H1 (cell line): Measurements from ENCODE around the gene SP8. TPM values are rescaled to one million over a fixed set of nuclear protein-coding genes. Genes with fewer than 3 reads are reported as not detected.

Experiments
- CTCF ChIA-PET: fragments of 300-600 bp; sonication (Branson Sonifier 250); formaldehyde crosslinking; loops from one replicate; lab custom pipeline; 2021; ENCODE audit not compliant: partially characterized antibody; lab: Charles Lee
- POLR2A ChIA-PET: fragments of 300-600 bp; sonication (Branson Sonifier 250); formaldehyde crosslinking; loops from one replicate; lab custom pipeline; 2021; ENCODE audit warnings: inconsistent platforms; ENCODE audit not compliant: partially characterized antibody; lab: Charles Lee
- DNase-seq, 2 experiments: peaks; one replicate each; pipeline versions ENCODE4 v3.0.0 to v3.0.0-alpha.2; 2010 to 2022; ENCODE audit warnings: low spot score in 2 of 2, low read depth in 1 of 2, mixed read lengths in 1 of 2
- FAIRE-seq: peaks from 2 replicates; lab custom pipeline; 2011; peaks lifted over from hg19 to GRCh38; lab: Jason Lieb, UNC
- H2AFZ ChIP-seq: 2 replicates; pipeline ENCODE4 v1.8.1; 2012; ENCODE audit warnings: low read length, inconsistent platforms
- H2AK5ac ChIP-seq: 2 replicates; pipeline ENCODE4 v1.6.1; 2013; ENCODE audit warnings: low read depth, low read length
- H2BK120ac ChIP-seq: replicated peaks from 2 replicates; pipeline ENCODE3; 2013; ENCODE audit warnings: low read depth, low read length, inconsistent platforms
- H2BK12ac ChIP-seq: 2 replicates; pipeline ENCODE4 v1.6.1; 2013; ENCODE audit warnings: low read depth, low read length
- H2BK15ac ChIP-seq: 2 replicates; pipeline ENCODE4 v1.6.1; 2013; ENCODE audit warnings: low read length
- H2BK20ac ChIP-seq: 2 replicates; pipeline ENCODE4 v1.6.1; 2013; ENCODE audit warnings: low read length
- H2BK5ac ChIP-seq: 2 replicates; pipeline ENCODE4 v1.6.1; 2013; ENCODE audit warnings: low read depth, low read length
- H3K14ac ChIP-seq: 2 replicates; pipeline ENCODE4 v1.6.1; 2013; ENCODE audit warnings: inconsistent platforms; ENCODE audit not compliant: insufficient read length
- H3K18ac ChIP-seq: 2 replicates; pipeline ENCODE4 v1.6.1; 2013; ENCODE audit warnings: low read length; ENCODE audit errors: extremely low read depth
- H3K23ac ChIP-seq: 2 replicates; pipeline ENCODE4 v1.6.1; 2013; ENCODE audit warnings: inconsistent platforms; ENCODE audit not compliant: insufficient read length
- H3K23me2 ChIP-seq: 2 replicates; pipeline ENCODE4 v1.6.1; 2013; ENCODE audit warnings: low read depth, low read length
- H3K27ac ChIP-seq: 2 replicates; pipeline ENCODE4 v1.6.1; 2011; ENCODE audit warnings: low read depth, low read length, inconsistent platforms
- H3K27me3 ChIP-seq, 4 experiments: replicated peaks in 1 of 4; 1 replicate in 1 of 4; 2 replicates in 3 of 4; pipeline versions ENCODE4 v1.6.1 to v1.8.1; 2011 to 2013; ENCODE audit warnings: low read length in 3 of 4, mild to moderate bottlenecking in 3 of 4, inconsistent platforms in 2 of 4, mixed read lengths in 2 of 4, moderate library complexity in 1 of 4; ENCODE audit not compliant: control insufficient read depth in 3 of 4, insufficient read depth in 3 of 4; ENCODE audit errors: extremely low read depth in 1 of 4
- H3K36me3 ChIP-seq, 4 experiments: 2 replicates each; pipeline versions ENCODE4 v1.6.1 to v1.8.1; 2011 to 2013; ENCODE audit warnings: mild to moderate bottlenecking in 4 of 4, low read length in 3 of 4, moderate library complexity in 2 of 4, control low read depth in 1 of 4, inconsistent platforms in 1 of 4; ENCODE audit not compliant: insufficient read depth in 4 of 4, control insufficient read depth in 2 of 4
- H3K4ac ChIP-seq: replicated peaks from 2 replicates; pipeline ENCODE3; 2013; ENCODE audit warnings: low read length, low read depth, mixed read lengths, inconsistent platforms; ENCODE audit not compliant: insufficient read length
- H3K4me1 ChIP-seq, 4 experiments: replicated peaks in 1 of 4; 1 replicate in 1 of 4; 2 replicates in 3 of 4; pipeline versions ENCODE4 v1.6.1 to v1.8.1; 2011 to 2013; ENCODE audit warnings: low read length in 3 of 4, inconsistent platforms in 2 of 4, mixed read lengths in 1 of 4; ENCODE audit not compliant: insufficient read depth in 4 of 4, control insufficient read depth in 3 of 4
- H3K4me2 ChIP-seq, 2 experiments: 2 replicates each; pipeline versions ENCODE4 v1.6.1 to v1.8.1; 2011 to 2013; ENCODE audit warnings: low read depth in 2 of 2, low read length in 2 of 2, control low read depth in 1 of 2, inconsistent platforms in 1 of 2, mild to moderate bottlenecking in 1 of 2; ENCODE audit not compliant: insufficient read depth in 1 of 2
- H3K4me3 ChIP-seq, 4 experiments: fragments of 200-600, 300-600 bp in 1 of 4; sonication (generic), shearing (Covaris generic), sonication (Bioruptor Twin) in 1 of 4; 2 replicates each; pipeline versions ENCODE4 v1.5.1 to v1.8.1; 2011 to 2016; ENCODE audit warnings: low read length in 4 of 4, low read depth in 3 of 4, control low read depth in 2 of 4, inconsistent platforms in 2 of 4, mild to moderate bottlenecking in 2 of 4, mixed read lengths in 1 of 4, moderate library complexity in 1 of 4; ENCODE audit not compliant: insufficient read depth in 2 of 4; ENCODE audit errors: extremely low read depth in 1 of 4
- H3K56ac ChIP-seq: replicated peaks from 2 replicates; pipeline ENCODE3; 2013; ENCODE audit warnings: low read depth, mild to moderate bottlenecking, mixed read lengths, low read length, inconsistent platforms; ENCODE audit not compliant: insufficient read length
- H3K79me1 ChIP-seq: 2 replicates; pipeline ENCODE4 v1.6.1; 2013; ENCODE audit warnings: low read depth, low read length, control low read depth
- H3K79me2 ChIP-seq, 2 experiments: 2 replicates each; pipeline versions ENCODE4 v1.6.1 to v1.8.1; 2012 to 2013; ENCODE audit warnings: low read length in 2 of 2, mild to moderate bottlenecking in 2 of 2, inconsistent platforms in 1 of 2; ENCODE audit not compliant: insufficient read depth in 2 of 2, control insufficient read depth in 1 of 2
- H3K9ac ChIP-seq, 4 experiments: replicated peaks in 1 of 4; 1 replicate in 1 of 4; 2 replicates in 3 of 4; pipeline versions ENCODE4 v1.6.1 to v1.8.1; 2011 to 2013; ENCODE audit warnings: low read depth in 3 of 4, low read length in 3 of 4, control low read depth in 2 of 4, mild to moderate bottlenecking in 2 of 4, moderate library complexity in 2 of 4, inconsistent platforms in 1 of 4; ENCODE audit errors: extremely low read depth in 1 of 4
- H3K9me3 ChIP-seq, 2 experiments: 2 replicates each; pipeline versions ENCODE4 v1.6.1 to v1.8.1; 2012 to 2013; ENCODE audit warnings: mild to moderate bottlenecking in 2 of 2, moderate library complexity in 2 of 2, control low read depth in 1 of 2, inconsistent platforms in 1 of 2, low read depth in 1 of 2, low read length in 1 of 2, mixed read lengths in 1 of 2; ENCODE audit not compliant: insufficient read depth in 2 of 2
- H4K20me1 ChIP-seq, 2 experiments: replicated peaks in 1 of 2; 2 replicates each; pipeline versions ENCODE3 to v1.8.1; 2011 to 2013; ENCODE audit warnings: inconsistent platforms in 2 of 2, low read length in 2 of 2, mild to moderate bottlenecking in 1 of 2; ENCODE audit not compliant: insufficient read depth in 2 of 2, control insufficient read depth in 1 of 2
- H4K5ac ChIP-seq: 2 replicates; pipeline ENCODE4 v1.6.1; 2013; ENCODE audit warnings: low read length, low read depth, mixed read lengths, inconsistent platforms; ENCODE audit not compliant: insufficient read length
- H4K8ac ChIP-seq: 2 replicates; pipeline ENCODE4 v1.8.0; 2013; ENCODE audit warnings: mild to moderate bottlenecking, moderate library complexity, low read length, inconsistent platforms; ENCODE audit not compliant: insufficient read depth; ENCODE audit errors: extremely low read depth
- H4K91ac ChIP-seq: replicated peaks from 2 replicates; pipeline ENCODE3; 2013; ENCODE audit warnings: low read length, mixed read lengths, inconsistent platforms; ENCODE audit not compliant: insufficient read length
- ASH2L ChIP-seq: fragments of 200-600, 300-600 bp; sonication (generic); IDR thresholded peaks from one replicate; pipeline ENCODE4 v1.7.1; 2017; ENCODE audit warnings: low read length
- POU5F1 ChIP-seq: IDR thresholded peaks from 2 replicates; pipeline ENCODE4 v1.6.1; 2011; ENCODE audit warnings: low read depth, mild to moderate bottlenecking, low read length, moderate library complexity
- SUZ12 ChIP-seq: fragments of 200-600 bp; sonication (generic); IDR thresholded peaks from 2 replicates; pipeline ENCODE4 v1.6.1; 2012; ENCODE audit warnings: mild to moderate bottlenecking, inconsistent platforms, low read length, moderate library complexity, mixed read lengths
- TAF1 ChIP-seq: IDR thresholded peaks from 2 replicates; pipeline ENCODE4 v1.6.1; 2011; ENCODE audit warnings: mild to moderate bottlenecking, low read depth, low read length
- WGBS, 2 experiments: shearing (Covaris generic) in 1 of 2; methylation state at CpG; one replicate each; pipeline versions ENCODE4 v1.1.6 to v1.1.7; 2013 to 2015; ENCODE audit warnings: low lambda C conversion rate in 2 of 2, mixed read lengths in 2 of 2, inconsistent platforms in 1 of 2, low coverage in 1 of 2, missing lambda C conversion rate in 1 of 2; ENCODE audit not compliant: insufficient replicate concordance in 2 of 2, insufficient coverage in 1 of 2, insufficient read length in 1 of 2; ENCODE audit errors: extremely low coverage in 1 of 2, missing lambda C conversion rate in 1 of 2; 5-methylcytosine and 5-hydroxymethylcytosine counted together
- polyA plus RNA-seq, 7 experiments: library from polyadenylated mRNA; depleted of rRNA in 3 of 7; stranded (reverse) in 5 of 7; unstranded in 2 of 7; fragments of >200 nt in 5 of 7; fragments of 200-250 nt in 2 of 7; gene quantifications; 1 replicate in 5 of 7; 2 replicates in 1 of 7; 4 replicates in 1 of 7; pipeline versions ENCODE4 v1.2.1 to v1.2.3, GENCODE V29; 2011 to 2013; ENCODE audit warnings: missing spikeins in 2 of 7, mixed read lengths in 2 of 7
- total RNA-seq: library from RNA; stranded (reverse); fragmentation: NEBNext Ultra II Directional; extraction: Animal tissue kit (Norgen Biotek cat#: 25700); gene quantifications from 2 replicates; pipeline ENCODE4 v1.2.1, GENCODE V29; 2021

SP8 gene
- total and polyA plus RNA-seq, 2 of the 8 experiments (the other 6 are each of a cell fraction or from before 2014, with no cell fraction given) = 11.3 to 12.0 TPM

- peak overlapping the region; percentile 91 for H4K5ac ChIP-seq
- CTCF ChIA-PET = interaction anchor here (0.7 to 7.9 kb wide), 3 partner anchors 9 to 391 kb away, joined by 3 to 48 read pairs (median 5); no protein-coding TSS in a partner anchor
- H2AK5ac ChIP-seq = no peak overlapping the region
- H3K79me2 ChIP-seq = peaks cover 0 to 33% of the 10 kb centered on the region in 2 experiments; a peak in 2 of 4 replicates
- peaks cover 27% of the 10 kb centered on the region for H3K23me2 ChIP-seq
- WGBS, 2 experiments = 1% methylated on average over 15 of the region's 15 CpGs; no CpG with 5 or more reads in 1 of the 2 experiments
- peak overlapping the region; percentile 79 for H4K91ac ChIP-seq
- peak overlapping the region; percentile 14 to 66 (median 50); a peak in 6 of 7 replicates for H3K9ac ChIP-seq
- H2BK12ac ChIP-seq = peak overlapping the region; percentile 75; the same call in 1 of the 2 replicates
- H3K14ac ChIP-seq = no peak overlapping the region
- H3K23ac ChIP-seq = no peak overlapping the region
- peak overlapping the region; percentile 91 to 99 for H3K4me2 ChIP-seq
- H2BK5ac ChIP-seq = peak overlapping the region; percentile 80; the same call in 1 of the 2 replicates
- peak overlapping the region; percentile 73 for H3K4ac ChIP-seq
- H3K79me1 ChIP-seq = no peaks in the 10 kb centered on the region
- POLR2A ChIA-PET = interaction anchor here (0.6 to 14.6 kb wide), 5 partner anchors 11 to 1162 kb away, joined by 3 to 192 read pairs (median 4); partner anchors contain the start of genes SP4 and SP8
- no peaks in the 10 kb centered on the region for H4K20me1 ChIP-seq
- no peak overlapping the region for H2AFZ ChIP-seq
- H4K8ac ChIP-seq = peak overlapping the region; percentile 47; the same call in 1 of the 2 replicates
- H3K27me3 ChIP-seq = peaks cover 0 to 19% (median 7%) of the 10 kb centered on the region in 4 experiments; a peak in 5 of 7 replicates
- H3K4me3 ChIP-seq = peak overlapping the region; percentile 61 to 87 (median 76)
- no peak overlapping the region for H2BK15ac ChIP-seq
- DNase-seq (no peak), FAIRE-seq (no peak)
- H3K18ac ChIP-seq = peak overlapping the region; percentile 88; the same call in 1 of the 2 replicates
- H3K36me3 ChIP-seq = no peaks in the 10 kb centered on the region
- H3K27ac ChIP-seq = peak overlapping the region; percentile 54; the same call in 1 of the 2 replicates
- peaks cover 5 to 21% (median 12%) of the 10 kb centered on the region in 4 experiments for H3K4me1 ChIP-seq
- H2BK20ac ChIP-seq = peak overlapping the region; percentile 32; the same call in 1 of the 2 replicates
- H2BK120ac ChIP-seq = peak overlapping the region; percentile 94
- H3K9me3 ChIP-seq = no peaks in the 10 kb centered on the region
- peak overlapping the region; percentile 89 for H3K56ac ChIP-seq
- no peak for TF ChIP-seq SUZ12
- TF ChIP-seq ASH2L = peak; percentile 69
- TF ChIP-seq POU5F1 = 0 out of 2 replicates have a peak, but pooled peaks have one; percentile 38
- no peak for TF ChIP-seq TAF1
Measured at GRCh38 chr7:20783125-20783699, 3.5 kb downstream of the SP8 start.
